Putamen (tissue), 1 donor: ENCODE data around the gene DIS3L2.

Source experiments
- DNase-seq: peaks from one replicate; pipeline ENCODE4 v3.0.0-alpha.2; 2016; ENCODE audit warnings: low spot score

The DIS3L2 gene, protein sequence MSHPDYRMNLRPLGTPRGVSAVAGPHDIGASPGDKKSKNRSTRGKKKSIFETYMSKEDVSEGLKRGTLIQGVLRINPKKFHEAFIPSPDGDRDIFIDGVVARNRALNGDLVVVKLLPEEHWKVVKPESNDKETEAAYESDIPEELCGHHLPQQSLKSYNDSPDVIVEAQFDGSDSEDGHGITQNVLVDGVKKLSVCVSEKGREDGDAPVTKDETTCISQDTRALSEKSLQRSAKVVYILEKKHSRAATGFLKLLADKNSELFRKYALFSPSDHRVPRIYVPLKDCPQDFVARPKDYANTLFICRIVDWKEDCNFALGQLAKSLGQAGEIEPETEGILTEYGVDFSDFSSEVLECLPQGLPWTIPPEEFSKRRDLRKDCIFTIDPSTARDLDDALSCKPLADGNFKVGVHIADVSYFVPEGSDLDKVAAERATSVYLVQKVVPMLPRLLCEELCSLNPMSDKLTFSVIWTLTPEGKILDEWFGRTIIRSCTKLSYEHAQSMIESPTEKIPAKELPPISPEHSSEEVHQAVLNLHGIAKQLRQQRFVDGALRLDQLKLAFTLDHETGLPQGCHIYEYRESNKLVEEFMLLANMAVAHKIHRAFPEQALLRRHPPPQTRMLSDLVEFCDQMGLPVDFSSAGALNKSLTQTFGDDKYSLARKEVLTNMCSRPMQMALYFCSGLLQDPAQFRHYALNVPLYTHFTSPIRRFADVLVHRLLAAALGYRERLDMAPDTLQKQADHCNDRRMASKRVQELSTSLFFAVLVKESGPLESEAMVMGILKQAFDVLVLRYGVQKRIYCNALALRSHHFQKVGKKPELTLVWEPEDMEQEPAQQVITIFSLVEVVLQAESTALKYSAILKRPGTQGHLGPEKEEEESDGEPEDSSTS

DNA sequence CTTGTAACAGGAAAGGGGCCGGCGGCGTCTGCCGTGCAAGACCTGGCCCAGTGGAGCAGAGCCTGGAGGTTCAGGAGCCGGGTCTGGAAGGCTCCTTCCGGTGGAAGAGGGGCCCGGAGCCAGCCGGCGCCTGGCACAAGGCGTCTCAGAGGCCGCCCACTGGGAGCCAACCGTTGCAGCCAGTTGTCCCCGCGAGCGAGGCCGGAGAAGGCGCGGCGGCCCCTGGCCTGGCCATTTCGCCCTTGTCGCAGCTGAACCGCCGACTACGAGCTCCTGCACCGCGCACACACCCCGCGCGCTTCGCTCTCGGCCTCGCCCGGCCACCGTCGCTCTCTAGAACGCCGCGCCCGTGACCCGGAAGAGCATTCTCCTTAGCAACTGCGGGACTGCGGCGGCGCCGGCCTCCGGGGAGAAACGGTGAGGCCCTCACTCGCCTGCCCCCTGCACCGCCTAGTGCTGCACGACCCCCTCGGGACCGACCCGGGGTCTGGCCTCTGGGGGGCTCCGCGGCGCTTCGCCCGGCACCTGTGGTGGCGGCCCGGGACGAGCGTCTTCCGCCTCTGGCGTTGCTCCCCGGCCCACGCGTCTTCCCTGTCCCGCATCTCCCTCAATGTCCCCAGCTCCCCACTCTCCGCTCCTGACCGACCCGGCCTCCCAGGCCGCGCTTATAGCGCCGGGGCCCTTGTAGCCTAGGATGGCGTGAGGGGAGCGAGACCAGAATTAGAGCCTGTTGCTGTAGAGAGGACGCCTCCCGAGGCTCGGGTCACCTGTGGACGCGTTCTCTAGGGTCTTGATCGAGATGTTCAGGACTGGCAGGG lies at the start of gene DIS3L2:
Gene DIS3L2 (plus strand): TSS at position 365 of the 818 bp plus-strand sequence. CDS start 53,215 bp downstream, outside the sequence.
- peak; percentile 89 for DNase-seq

DNA sequence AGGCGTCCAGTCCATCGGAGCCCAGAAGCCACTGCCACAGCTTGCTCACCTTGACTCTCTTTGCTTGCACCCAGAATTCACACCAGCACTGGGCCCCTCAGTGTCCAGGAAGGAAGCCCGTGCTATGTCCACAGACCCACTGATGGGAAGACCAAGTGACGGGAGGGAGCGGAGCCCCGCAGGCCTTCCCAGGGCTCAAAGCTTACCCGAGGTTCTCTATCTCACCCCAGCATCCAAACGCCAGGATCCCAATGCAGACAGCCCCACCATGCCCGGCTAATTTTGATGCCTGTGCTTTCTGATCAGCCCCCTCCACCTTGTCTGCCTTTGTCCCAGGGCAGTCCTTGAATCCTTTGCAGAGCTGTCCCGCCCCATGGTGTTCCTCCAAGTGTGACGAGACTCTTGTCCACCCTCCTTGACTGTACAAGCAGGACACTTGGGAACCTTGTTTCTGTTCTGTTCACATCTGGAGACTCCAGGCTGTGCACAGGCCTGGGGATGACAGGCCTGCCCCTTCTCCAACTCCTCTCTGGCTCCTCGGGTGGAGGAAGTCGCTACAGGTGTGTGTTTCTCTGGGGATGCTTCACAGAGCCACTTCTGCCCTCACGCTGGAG lies 47.3 kb upstream of the DIS3L2 start:
- no peak for DNase-seq

DNA sequence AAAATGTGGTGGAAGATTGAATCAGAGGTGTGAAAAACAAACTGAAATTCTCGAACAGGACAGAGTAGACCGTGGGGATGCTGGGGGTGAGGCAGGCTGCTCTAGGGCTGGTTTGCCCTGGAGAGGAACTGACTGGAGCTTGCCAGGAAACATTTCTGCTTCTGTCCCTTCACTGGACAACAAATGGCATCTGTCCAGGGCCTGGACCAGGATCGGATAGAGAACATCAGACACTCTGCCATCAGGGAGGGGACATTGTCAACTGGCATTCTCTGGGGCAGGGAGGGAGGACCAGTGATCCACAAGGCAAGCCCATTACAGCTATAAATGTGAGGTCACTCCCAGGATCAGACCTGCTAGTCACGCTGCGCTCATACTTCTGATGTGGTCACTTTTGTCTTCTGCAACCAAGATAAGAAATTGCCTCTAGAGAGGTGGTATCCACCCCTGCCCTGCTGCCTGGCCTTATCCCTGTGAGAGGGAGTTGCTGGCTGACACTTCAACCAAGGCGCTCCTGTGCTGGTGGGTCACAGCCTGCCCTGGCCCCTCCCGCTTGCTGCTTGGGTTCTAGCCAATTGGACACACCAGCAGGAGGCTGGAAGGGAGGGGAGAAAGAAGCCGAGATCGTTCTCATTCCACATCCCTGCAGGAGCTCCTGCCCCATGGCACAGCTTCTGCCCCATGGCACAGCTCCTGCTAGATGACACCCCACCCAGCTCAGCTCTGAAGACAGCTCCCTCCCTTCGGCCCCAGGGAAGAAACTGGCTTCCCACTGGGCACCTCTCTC lies 44.0 kb upstream of the DIS3L2 start:
- DNase-seq: peak; percentile 49

DNA sequence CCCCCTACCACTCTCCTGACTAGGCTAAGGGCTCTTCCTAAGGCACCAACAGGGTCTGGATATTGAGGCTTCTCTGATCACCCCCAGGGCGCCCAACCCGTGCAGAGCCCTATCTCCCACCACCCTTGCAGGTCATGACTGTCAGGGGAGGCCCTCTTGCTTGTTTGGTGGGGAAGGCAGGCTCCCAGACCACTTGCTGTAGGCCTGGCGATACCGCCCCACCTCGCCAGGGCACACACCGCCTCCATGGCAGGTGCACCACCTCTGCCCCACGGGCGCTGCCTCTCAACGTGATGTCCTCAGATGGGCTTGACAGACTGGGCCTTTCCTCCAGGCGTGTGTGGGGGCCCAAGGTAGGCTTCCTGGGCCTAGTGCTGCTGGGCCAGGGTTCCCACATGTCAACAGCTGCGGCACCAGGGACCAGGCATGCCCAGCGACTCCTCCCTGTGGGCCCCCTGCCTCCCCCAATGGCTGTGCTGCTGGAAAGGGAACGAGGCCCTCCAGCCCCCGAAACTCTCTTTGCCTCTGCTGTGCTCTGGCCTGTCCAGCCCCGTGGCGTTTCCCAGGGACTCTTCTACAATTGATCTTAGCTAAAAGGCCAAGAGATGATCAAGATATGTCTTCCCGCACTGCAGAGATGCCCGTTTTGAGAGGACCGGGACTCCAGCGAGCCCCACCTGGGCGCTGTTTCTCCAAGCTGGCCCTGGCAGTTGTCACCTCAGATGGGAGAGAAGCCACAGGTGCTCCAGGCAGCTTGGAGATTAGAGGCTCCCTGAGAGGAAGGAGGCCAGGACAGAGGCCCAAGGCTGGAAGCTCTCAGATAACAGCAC lies 42.8 kb upstream of the DIS3L2 start:
- no peak for DNase-seq

DNA sequence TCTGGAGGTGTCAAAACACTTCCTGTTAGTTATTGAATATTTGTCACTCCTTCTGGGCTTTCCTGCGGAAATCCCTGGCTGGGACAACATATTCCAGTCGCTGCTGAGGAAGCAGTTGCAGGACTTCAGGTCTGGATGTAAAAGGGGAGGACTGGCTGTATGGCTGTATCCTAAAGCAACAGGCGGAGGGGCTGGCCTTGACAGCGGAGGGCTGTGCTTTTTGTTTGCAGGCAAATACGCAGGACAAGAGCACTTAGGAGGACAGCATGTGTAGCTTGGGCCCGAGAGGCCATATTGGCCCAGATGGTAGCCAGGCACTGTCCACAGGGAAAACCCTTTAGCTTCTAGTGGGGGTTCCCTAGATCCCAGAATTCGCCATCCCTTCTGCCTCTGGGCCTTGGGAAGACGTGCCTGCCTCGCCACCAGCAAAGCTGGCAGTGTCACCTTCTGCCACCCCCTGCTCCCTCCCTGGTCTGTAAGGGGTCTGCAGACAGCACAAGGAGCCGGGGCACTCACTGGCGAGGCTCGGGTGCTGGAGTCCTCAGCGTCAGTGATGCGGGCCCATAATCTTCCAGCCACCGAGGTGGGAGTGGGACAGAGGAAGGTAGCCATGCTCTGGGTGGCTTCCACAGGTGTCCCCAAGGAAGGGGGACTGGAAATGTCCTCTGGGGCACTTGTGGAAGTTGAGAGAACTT lies 42.0 kb upstream of the DIS3L2 start:
- DNase-seq: no peak

DNA sequence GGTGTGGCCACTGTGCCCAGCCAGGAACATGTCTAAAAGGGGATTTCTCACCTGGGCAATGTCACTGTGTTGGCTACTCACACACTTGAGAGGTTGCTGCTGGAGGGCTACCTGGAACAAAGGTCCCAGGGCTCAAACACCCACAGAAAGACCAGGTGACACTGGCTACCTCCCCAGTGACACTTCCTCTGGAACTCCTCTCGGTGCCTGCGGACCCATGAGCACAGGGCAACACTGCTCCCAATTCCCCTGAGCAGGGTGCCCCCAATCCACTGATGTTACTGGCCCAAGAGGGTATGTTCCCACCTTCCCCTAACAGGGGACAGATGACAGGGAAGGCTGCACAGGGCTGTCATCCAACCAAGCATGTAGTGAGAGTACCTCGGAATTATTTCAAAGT lies 41.1 kb upstream of the DIS3L2 start:
- no peak for DNase-seq

DNA sequence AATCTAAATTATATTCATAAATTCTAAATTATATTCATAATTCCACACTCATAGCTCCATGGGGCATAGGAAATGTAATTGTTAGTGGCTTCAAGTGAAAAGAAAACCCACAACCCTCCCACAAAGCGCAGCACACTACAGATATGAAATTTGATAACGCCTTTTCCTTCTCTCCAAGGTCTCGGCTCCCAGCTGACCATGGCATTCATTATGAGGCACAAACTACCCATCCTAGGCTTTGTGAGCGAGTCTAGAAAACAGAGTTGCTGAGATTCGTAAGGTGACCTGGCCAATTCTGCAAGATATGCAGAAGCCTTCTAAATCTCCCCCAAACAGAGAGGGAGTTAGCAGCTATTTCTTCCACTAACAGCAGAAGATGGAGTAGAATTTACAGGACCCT lies 40.7 kb upstream of the DIS3L2 start:
- DNase-seq: no peak

DNA sequence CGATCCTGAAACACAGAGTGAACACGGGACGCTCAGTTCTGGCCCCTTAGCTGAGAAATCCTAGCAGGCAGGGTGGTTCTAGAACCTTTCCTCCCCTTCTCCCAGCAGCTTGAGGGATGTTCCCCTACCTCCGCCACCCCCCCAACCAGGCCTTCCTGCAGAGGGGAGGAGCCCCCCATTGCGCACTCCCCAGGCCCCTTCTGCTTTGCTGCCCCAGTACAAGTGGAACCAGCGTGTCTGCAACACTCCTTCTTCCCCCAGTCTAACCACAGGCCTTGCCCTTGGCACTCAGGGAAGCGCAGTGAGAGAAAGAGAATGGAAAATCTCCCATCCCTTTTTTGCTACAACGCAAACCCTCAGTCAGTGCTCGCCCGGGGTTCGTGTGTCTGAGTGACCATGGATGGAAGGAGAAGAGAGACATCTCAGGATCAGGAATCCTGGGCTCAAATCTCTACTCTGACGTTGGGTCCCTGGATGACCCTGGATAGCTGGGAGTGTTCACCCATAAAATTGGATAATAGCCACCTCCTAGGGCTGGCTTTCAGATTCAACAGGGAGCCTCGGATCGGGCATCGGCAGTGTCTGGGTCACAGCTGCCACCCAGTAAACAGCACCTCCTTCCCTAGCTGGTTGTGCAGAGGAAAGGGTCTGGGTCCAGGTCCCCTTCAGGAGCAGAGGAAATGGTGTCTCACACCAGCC lies 39.1 kb upstream of the DIS3L2 start:
- no peak for DNase-seq

DNA sequence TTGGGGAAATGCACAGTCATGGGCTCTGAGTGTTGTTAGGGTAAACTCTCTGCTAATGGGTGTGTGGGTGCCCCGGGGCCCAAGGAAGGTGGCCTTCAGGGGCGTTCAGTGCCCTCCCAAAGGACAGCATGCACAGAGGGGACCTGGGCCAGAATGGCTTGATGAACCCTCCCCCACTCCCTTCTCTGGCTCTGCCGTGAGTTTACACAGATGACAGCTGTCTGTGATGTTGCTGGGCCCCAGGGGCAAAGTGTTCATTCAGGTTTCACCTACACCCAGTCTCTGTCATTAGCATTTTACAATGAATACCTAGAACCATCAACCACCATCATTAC lies 38.5 kb upstream of the DIS3L2 start:
- DNase-seq: no peak

DNA sequence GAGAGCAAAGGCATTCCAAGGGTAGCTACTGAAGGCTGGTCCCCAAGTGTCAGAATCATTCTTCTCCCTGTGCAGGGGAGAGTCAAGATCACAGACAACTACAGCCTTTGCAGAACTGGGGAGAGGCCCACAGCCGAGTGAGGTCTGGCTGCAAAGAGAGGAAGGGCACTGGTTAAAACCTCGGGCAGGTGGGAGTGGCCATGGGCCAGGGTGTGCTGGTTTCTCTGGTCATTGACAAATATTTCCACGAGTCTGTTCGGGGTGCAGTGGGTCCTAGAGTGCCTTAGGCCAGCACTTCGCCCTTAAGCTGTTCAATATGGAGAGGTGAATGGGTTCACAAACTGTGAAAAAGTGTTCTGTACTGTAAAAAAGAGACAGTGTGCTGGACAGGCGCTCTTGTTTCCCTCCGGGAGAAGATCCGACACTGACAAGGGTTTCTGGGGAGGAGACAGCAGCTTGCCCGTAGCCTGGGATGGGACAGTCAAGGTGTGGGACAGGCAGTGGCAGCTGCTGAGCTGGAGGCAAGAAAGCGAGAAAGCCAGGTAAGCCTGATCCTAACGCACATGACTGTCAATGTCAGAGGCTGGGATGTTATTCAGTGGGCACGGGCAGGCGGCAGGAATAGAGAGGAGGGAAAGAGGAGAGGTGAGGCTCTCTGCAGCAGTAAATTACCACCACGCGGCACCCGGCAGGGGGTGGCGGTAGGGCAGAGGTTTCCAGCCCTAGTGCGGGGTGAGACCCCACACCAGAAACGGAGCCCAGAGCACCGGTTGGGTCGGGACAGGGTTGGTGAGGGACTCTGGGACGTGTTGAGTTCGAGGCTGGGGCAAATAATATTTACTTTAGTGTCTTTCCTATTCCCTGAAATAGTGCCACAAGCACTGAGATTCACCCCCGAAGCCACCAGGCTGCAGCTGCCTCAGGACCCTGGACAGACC lies 37.3 kb upstream of the DIS3L2 start:
- no peak for DNase-seq

DNA sequence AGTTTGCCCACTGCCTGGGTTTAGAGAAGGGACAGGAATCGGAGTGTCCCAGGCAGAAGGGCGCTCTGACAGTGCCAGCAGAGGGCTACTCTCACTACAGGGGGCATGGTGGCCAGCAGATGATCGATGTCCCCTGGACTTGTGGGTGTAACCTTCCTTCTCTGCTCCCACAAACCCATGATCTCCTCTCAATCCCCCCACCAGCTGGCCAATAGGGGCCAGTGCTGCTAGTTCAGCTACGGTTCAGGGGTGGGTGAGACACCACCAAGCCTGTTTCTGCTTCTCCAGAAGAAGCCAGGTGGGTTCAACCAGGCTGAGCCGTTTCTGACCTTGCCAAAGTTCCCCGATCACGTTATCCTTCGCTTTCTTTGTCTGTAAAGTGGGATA lies 36.6 kb upstream of the DIS3L2 start:
- DNase-seq: no peak

DNA sequence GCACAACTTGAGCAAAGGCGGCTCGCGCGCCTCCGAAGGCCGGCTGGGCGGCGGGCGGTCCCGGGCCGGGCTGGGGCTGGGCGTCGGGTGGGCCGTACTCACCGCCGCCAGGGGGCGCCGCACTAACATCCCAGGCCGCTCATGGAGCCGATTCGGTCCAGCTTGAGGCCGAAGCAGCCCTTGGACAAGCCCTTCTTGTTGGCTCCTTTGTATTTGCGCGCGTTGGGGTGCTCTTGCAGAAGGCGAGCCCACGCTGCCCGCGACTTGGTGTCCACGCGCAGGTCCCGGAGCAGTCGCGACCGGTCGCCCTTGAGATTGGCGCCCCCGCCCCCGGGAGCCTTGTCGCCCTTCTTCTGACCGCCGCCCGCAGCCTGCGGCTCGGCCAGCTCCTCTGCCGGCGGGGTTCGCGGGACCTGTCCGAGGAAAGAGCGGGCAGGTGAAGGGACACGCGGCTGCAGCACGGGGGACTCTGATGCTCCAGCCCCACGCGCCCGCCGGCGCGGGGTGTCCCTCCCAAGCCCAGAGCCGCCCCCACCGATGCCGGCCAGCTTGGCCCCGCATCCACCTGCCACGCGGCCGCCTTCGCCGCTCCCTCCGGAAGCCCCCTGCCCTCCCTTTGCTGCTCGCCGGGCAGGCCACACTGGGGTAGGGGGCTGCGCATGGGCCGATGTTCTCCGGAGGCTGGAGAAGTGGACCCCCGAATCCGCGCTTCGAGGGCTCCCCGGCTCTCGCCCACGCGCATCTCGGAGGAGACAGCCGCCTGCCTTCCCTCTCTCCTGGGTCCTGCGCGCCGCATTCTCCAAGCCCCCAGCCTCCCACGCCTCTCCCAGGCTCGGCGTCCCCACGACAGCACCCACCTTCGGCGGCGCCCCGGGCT lies 36.0 kb upstream of the DIS3L2 start:
- DNase-seq: peak; percentile 83

DNA sequence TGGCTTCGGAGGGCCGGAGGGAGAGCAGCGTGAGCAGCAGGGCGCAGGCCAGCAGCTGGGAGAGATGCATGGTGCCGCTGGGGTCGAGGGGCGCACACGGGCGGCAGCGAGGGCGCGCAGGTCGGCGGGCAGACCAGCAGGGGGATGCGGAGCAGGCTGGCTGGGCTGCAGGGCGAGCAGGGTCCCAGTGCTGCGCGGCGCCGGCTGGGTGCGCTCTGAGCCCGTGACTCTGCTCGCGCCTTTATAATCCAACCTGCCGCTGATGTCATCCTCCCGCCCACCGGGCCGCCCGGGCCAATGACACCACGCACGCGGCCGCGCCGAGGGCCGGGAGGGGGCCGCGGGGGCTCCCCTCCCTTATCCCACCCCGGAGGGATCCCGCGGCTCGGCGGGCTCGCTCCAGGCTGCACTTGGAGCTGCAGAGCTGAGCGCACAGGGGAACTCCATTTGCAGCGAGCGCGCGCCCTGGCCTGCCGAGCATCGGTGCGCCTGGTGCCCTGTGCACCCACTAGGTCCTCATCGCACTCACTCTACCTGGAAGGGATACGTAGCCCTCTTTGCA lies 35.3 kb upstream of the DIS3L2 start, which contains the start of gene NPPC:
Gene NPPC (minus strand): TSS at position 217 of the 562 bp plus-strand sequence. CDS start 147 bp downstream, at position 70.
- peak; percentile 64 for DNase-seq

DNA sequence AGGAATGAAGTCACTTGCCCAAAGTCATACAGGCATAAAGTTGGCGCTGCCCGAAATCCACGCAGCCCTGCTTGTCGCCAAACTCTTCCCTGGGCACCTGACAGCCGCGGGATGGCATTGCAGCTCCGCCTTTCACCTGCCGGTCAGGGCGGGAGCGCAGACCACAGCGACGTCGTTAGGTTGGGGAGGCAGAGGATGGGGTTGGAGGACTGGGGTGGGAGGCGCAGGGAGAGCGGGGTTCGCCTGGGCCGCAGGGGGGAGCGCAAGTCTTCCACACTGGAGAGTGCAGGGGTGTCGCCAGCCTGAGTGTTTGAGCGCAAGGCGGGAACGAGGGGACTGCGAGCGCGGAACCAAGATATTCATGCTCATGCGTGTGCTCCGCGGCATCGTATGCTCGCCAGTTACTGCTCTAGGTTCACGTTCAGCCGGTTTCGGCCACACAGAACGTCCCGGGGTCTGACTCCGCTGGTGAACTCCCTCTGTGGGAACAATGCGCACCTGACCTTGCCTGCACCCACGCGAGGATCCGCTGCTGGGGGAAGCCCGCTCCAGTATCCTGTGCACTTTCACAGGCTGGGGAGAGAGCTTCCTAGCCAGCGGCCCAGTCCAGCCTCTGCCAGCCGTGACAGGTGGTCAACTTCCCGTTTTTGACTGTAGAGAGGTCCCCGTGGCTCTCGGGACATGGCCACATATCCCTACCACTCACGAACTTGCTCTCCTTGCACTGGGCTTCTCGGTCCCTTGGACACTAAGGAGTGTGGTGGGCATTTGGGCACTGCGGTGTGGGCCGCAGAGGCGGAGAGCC lies 34.5 kb upstream of the DIS3L2 start:
- DNase-seq: peak; percentile 43

DNA sequence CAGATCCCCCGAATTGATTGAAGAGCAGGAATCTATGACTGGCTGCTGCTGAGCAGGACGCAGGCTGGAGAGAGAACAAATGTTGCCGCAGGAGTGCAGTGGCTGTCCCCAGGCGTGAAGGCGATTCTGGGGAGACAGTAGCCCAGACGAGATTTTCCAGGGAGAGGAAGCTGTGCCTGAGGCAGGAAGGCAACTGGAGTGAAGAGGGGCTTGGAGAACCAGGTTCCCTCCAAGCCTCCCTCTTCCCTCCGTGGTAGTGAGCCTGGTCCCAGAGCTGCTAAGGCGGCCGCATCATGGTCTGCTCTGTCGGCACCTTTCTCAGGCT lies 34.0 kb upstream of the DIS3L2 start:
- DNase-seq: no peak

DNA sequence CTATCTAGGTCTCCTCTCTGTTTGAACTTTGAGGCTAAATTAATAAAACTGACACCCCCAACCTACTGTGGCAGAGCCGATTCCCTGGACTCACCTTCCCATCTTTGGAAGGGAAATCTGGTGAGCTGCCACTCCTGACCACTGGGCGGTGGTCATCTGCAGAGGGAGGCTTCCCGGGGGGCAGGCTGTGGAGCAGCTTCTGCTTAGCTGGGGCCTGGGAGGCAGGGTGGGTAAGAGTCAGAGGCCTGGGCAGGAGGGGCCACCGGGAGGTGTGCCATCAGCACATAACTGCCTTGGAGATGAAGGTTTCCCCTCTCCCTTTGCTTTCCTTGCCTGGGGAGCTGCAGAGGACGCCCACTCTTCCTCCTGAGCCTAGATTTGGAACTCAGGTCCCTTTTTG lies 33.0 kb upstream of the DIS3L2 start:
- DNase-seq: no peak
